Measurements from ENCODE around the gene METTL6.

METTL6 gene

GRCh38 chr3:15449489-15450224 is 22.3 kb upstream of the METTL6 start:
- H2AFZ ChIP-seq (ENCODE audit: low read depth), result no peak overlapping the region
- no peaks in the 10 kb centered on the region for H3K4me1 ChIP-seq (ENCODE audit: low read depth, poor library complexity, severe bottlenecking)
- TF ChIP-seq CTCF (conservative IDR thresholded peaks at IDR 0.05; ENCODE audit: low read depth, low read length), result no peak
- H3K4me2 ChIP-seq, result no peak overlapping the region
- no peak overlapping the region for H3K27ac ChIP-seq
- H3K27me3 ChIP-seq (ENCODE audit: insufficient read depth, low read depth), result no peaks in the 10 kb centered on the region
- no peaks in the 10 kb centered on the region for H3K36me3 ChIP-seq (ENCODE audit: insufficient read depth)
- no peak overlapping the region for H3K4me3 ChIP-seq (IDR thresholded peaks at IDR 0.05; ENCODE audit: insufficient read depth, low read depth, low read length)
- H3K9ac ChIP-seq, result no peak overlapping the region
- no peaks in the 10 kb centered on the region for H3K79me2 ChIP-seq (ENCODE audit: insufficient read depth, low read depth)
- H4K20me1 ChIP-seq (ENCODE audit: insufficient read depth), result no peaks in the 10 kb centered on the region

DNA sequence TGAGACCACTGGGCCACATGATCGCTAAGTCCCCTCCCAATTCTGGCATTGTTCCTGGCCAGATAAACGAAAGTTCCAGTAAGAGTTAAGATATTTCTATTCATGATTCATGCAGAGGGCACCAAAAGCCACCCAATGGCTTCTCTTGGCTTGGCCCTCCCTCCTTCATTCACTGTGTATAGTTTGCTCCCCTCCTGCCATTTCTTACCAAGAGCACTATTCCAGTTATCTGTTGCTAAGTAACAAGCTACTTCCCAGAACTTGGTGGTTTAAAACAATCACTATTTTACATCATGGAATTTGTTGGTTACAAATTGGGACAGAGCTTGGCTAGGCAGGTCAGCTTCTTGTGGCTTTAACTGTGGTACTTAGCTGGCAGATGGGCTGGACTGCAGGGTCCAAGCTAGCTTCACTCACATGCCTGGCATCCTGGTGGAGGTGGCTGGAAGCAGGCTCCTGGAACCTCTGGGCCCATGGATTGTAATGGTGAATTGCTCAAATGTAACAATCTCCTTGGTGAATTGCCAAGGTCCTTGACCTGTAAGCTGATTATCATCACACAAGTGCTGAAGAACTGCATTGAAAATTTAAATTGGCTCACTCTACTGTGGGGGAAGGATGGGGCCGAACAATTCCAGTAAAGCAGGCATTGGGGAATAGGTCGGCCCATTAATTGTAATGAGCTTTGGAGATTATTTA is 16.6 kb upstream of the METTL6 start:
- no peak overlapping the region for H3K27ac ChIP-seq
- no peak overlapping the region for H3K9ac ChIP-seq
- no peaks in the 10 kb centered on the region for H3K36me3 ChIP-seq (ENCODE audit: insufficient read depth)
- H3K4me2 ChIP-seq, result no peak overlapping the region
- no peaks in the 10 kb centered on the region for H3K4me1 ChIP-seq (ENCODE audit: low read depth, poor library complexity, severe bottlenecking)
- no peaks in the 10 kb centered on the region for H4K20me1 ChIP-seq (ENCODE audit: insufficient read depth)
- H3K4me3 ChIP-seq (IDR thresholded peaks at IDR 0.05; ENCODE audit: insufficient read depth, low read depth, low read length), result no peak overlapping the region
- no peaks in the 10 kb centered on the region for H3K27me3 ChIP-seq (ENCODE audit: insufficient read depth, low read depth)
- no peaks in the 10 kb centered on the region for H3K79me2 ChIP-seq (ENCODE audit: insufficient read depth, low read depth)
- no peak for TF ChIP-seq CTCF (conservative IDR thresholded peaks at IDR 0.05; ENCODE audit: low read depth, low read length)
- no peak overlapping the region for H2AFZ ChIP-seq (ENCODE audit: low read depth)

GRCh38 chr3:15440891-15441290 is 13.5 kb upstream of the METTL6 start:
- Histone ChIP-seq H3K27ac (no peak overlapping the region), H3K4me2 (no peak overlapping the region), H3K36me3 (ENCODE audit: insufficient read depth) (no peaks in the 10 kb centered on the region), H3K79me2 (ENCODE audit: insufficient read depth, low read depth) (no peaks in the 10 kb centered on the region), H3K4me3 (IDR thresholded peaks at IDR 0.05; ENCODE audit: insufficient read depth, low read depth, low read length) (no peak overlapping the region), H3K9ac (no peak overlapping the region), H2AFZ (ENCODE audit: low read depth) (no peak overlapping the region), H3K27me3 (ENCODE audit: insufficient read depth, low read depth) (no peaks in the 10 kb centered on the region), H3K4me1 (ENCODE audit: low read depth, poor library complexity, severe bottlenecking) (no peaks in the 10 kb centered on the region), H4K20me1 (ENCODE audit: insufficient read depth) (no peaks in the 10 kb centered on the region)
- no peak for TF ChIP-seq CTCF (conservative IDR thresholded peaks at IDR 0.05; ENCODE audit: low read depth, low read length)

DNA sequence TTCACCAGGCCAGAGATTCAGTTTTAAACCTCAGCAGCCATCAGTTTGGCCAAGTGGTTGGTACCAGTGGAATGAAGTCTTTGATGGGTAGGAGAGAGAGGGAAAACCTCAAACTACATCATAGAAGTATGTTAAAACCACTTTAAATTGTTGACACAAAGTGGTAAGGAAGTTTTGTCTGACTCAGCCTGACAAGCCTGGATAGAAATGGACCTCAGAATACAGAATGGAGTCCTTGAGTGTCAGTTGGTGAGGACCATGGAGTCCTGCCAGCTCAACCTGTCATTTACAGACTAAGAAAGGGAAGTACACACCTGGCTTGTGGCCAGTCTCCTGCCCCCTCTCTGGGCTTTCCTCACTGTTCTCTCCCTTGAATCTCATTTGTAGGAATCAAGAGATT is 12.1 kb upstream of the METTL6 start:
- Histone ChIP-seq H3K36me3 (ENCODE audit: insufficient read depth) (no peaks in the 10 kb centered on the region), H3K9ac (no peak overlapping the region), H3K4me1 (ENCODE audit: low read depth, poor library complexity, severe bottlenecking) (no peaks in the 10 kb centered on the region), H3K4me2 (no peak overlapping the region), H3K79me2 (ENCODE audit: insufficient read depth, low read depth) (no peaks in the 10 kb centered on the region), H3K27me3 (ENCODE audit: insufficient read depth, low read depth) (no peaks in the 10 kb centered on the region), H4K20me1 (ENCODE audit: insufficient read depth) (no peaks in the 10 kb centered on the region), H3K4me3 (IDR thresholded peaks at IDR 0.05; ENCODE audit: insufficient read depth, low read depth, low read length) (no peak overlapping the region), H3K27ac (no peak overlapping the region), H2AFZ (ENCODE audit: low read depth) (no peak overlapping the region)
- no peak for TF ChIP-seq CTCF (conservative IDR thresholded peaks at IDR 0.05; ENCODE audit: low read depth, low read length)

Data from KMS-11 (cell line).